Effector CD4-positive, alpha-beta T cell (primary cell): Measurements from ENCODE around the gene BRIP1.
"Not testable (repeated sequence)": the region's sequence is repeated elsewhere in the genome, so short reads cannot be mapped to it uniquely, and the experiment has no call there.

Experiments used
- DNase-seq: peaks from one replicate; pipeline ENCODE4 v3.0.0-alpha.2; 2020

The BRIP1 gene

GRCh38 chr17:61799812-61800484 lies 63.4 kb downstream of the BRIP1 start:
- DNase-seq: no peak

GRCh38 chr17:61797283-61797682 lies 66.0 kb downstream of the BRIP1 start:
- no peak for DNase-seq

GRCh38 chr17:61795546-61795945 lies 67.8 kb downstream of the BRIP1 start:
- no peak for DNase-seq

- no peak for DNase-seq
Measured at GRCh38 chr17:61794792-61795191, 68.5 kb downstream of the BRIP1 start.

GRCh38 chr17:61794242-61794641 lies 69.1 kb downstream of the BRIP1 start:
- DNase-seq: no peak

- DNase-seq: no peak
Measured at GRCh38 chr17:61793565-61793964, 69.8 kb downstream of the BRIP1 start.

GRCh38 chr17:61789872-61790271 lies 73.5 kb downstream of the BRIP1 start:
- no peak for DNase-seq

GRCh38 chr17:61786088-61786487 lies 77.2 kb downstream of the BRIP1 start:
- no peak for DNase-seq

- DNase-seq: no peak
Measured at GRCh38 chr17:61784510-61784909, 78.8 kb downstream of the BRIP1 start.

- DNase-seq: no peak
Measured at GRCh38 chr17:61783556-61784304, 79.6 kb downstream of the BRIP1 start.

- DNase-seq: no peak
Measured at GRCh38 chr17:61783120-61783519, 80.2 kb downstream of the BRIP1 start.

- DNase-seq: no peak
Measured at GRCh38 chr17:61782683-61783082, 80.6 kb downstream of the BRIP1 start.

- no peak for DNase-seq
Measured at GRCh38 chr17:61775364-61775763, 88.0 kb downstream of the BRIP1 start.

GRCh38 chr17:61774724-61775123 lies 88.6 kb downstream of the BRIP1 start:
- no peak for DNase-seq

GRCh38 chr17:61774087-61774486 lies 89.2 kb downstream of the BRIP1 start:
- DNase-seq: not testable (repeated sequence)

- DNase-seq: no peak
Measured at GRCh38 chr17:61770752-61771533, 92.4 kb downstream of the BRIP1 start.

- DNase-seq: no peak
Measured at GRCh38 chr17:61770043-61770442, 93.3 kb downstream of the BRIP1 start.

GRCh38 chr17:61768405-61768804 lies 94.9 kb downstream of the BRIP1 start:
- DNase-seq: no peak

GRCh38 chr17:61766520-61766919 lies 96.8 kb downstream of the BRIP1 start:
- DNase-seq: no peak

- DNase-seq: no peak
Measured at GRCh38 chr17:61764846-61765245, 98.5 kb downstream of the BRIP1 start.

GRCh38 chr17:61761827-61762226 lies 101.5 kb downstream of the BRIP1 start:
- no peak for DNase-seq

- no peak for DNase-seq
Measured at GRCh38 chr17:61759362-61759761, 104.0 kb downstream of the BRIP1 start.

- DNase-seq: no peak
Measured at GRCh38 chr17:61758430-61758829, 104.9 kb downstream of the BRIP1 start.

GRCh38 chr17:61757168-61757567 lies 106.2 kb downstream of the BRIP1 start:
- DNase-seq: no peak
